ENCODE results near the gene TBC1D22B. TPM values are rescaled to one million over a fixed set of nuclear protein-coding genes. Genes with fewer than 3 reads are reported as not detected.

TBC1D22B gene
- total and polyA plus RNA-seq, 2 donors (not counting 3 experiments of a cell fraction or from before 2014, with no cell fraction given), result 13.1 to 13.6 TPM

DNA sequence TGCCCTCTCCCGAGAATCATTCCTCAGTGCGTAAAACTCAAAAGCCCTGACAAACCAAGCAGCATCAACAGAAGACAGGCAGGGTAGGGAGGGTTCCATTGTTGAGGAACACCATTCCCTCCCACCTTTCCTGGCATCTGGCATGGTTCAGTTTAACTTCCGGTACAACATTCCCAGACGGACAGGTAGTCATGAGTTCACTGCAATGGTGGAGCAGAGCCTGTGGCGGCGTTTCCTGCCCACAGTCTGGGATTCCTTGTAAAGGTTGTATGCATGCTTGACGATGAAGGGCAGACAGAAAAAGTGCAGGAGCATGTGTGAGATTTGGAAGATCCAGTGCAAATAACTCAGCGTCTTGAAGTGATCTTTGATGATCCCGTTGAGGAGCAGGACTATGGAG, 45.3 kb upstream of the TBC1D22B start:
- Histone ChIP-seq H3K4me3 (replicated peaks in 1 of 3; ENCODE audit: insufficient read depth in 1 of 3, low read depth in 1 of 3, low read length in 3 of 3) (no peak overlapping the region), H3K4me1 (ENCODE audit: control insufficient read depth, extremely low read depth, insufficient read depth, low read length) (no peaks in the 10 kb centered on the region), H3K27ac (ENCODE audit: insufficient read depth, low read depth, low read length) (no peak overlapping the region), H3K4me2 (ENCODE audit: insufficient read depth, low read length) (no peak overlapping the region), H3K36me3 (ENCODE audit: control insufficient read depth in 2 of 2, extremely low read depth in 1 of 2, insufficient read depth in 2 of 2, low read length in 2 of 2) (no peaks in the 10 kb centered on the region), H3K9ac (replicated peaks; ENCODE audit: extremely low read depth, insufficient read depth, low read length) (no peak overlapping the region), H3K79me2 (ENCODE audit: control insufficient read depth, insufficient read depth, low read length) (no peaks in the 10 kb centered on the region), H2AFZ (ENCODE audit: low read depth, low read length) (no peak overlapping the region), H3K9me3 (replicated peaks; ENCODE audit: control insufficient read depth, insufficient read depth, low read length) (no peaks in the 10 kb centered on the region), H3K27me3 (ENCODE audit: control insufficient read depth in 2 of 2, insufficient read depth in 2 of 2, low read length in 2 of 2) (peaks cover 7 to 9% of the 10 kb centered on the region in 2 experiments), H4K20me1 (replicated peaks; ENCODE audit: control insufficient read depth, extremely low read depth, insufficient read depth, low read length) (no peaks in the 10 kb centered on the region), H3K9me1 (replicated peaks; ENCODE audit: control insufficient read depth, extremely low read depth, insufficient read depth, low read length) (no peaks in the 10 kb centered on the region)
- dilution Hi-C loops (cut with MboI; ENCODE audit: extremely low pct_ligation_motif_present, low sequenced_read_pairs), result no loop called here
- DNase-seq (ENCODE audit: low read depth, low spot score), result no peak
- BruUV-seq (replicated peaks), result no TSS peak
- TF ChIP-seq POLR2AphosphoS5 (IDR thresholded peaks at IDR 0.05; ENCODE audit: insufficient read depth, low read depth, low read length) (no peak), MYC (IDR thresholded peaks at IDR 0.05; ENCODE audit: low read depth, low read length) (no peak), EZH2 (IDR thresholded peaks at IDR 0.05; ENCODE audit: borderline replicate concordance, low read depth, low read length, severe bottlenecking) (no peak), JUN (IDR thresholded peaks at IDR 0.05; ENCODE audit: borderline replicate concordance, insufficient read depth, insufficient read length, low read depth) (no peak), POLR2A (IDR thresholded peaks at IDR 0.05; ENCODE audit: low read depth, low read length) (no peak), GATA2 (IDR thresholded peaks at IDR 0.05; ENCODE audit: insufficient read depth, insufficient read length, low read depth, low read length) (no peak), FOS (IDR thresholded peaks at IDR 0.05; ENCODE audit: borderline replicate concordance, insufficient read depth, low read length) (no peak)
- TF ChIP-seq, protein P1, sequence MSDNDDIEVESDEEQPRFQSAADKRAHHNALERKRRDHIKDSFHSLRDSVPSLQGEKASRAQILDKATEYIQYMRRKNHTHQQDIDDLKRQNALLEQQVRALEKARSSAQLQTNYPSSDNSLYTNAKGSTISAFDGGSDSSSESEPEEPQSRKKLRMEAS (IDR thresholded peaks at IDR 0.05; ENCODE audit: insufficient read depth, insufficient read length), result no peak
- TF ChIP-seq, protein P2, sequence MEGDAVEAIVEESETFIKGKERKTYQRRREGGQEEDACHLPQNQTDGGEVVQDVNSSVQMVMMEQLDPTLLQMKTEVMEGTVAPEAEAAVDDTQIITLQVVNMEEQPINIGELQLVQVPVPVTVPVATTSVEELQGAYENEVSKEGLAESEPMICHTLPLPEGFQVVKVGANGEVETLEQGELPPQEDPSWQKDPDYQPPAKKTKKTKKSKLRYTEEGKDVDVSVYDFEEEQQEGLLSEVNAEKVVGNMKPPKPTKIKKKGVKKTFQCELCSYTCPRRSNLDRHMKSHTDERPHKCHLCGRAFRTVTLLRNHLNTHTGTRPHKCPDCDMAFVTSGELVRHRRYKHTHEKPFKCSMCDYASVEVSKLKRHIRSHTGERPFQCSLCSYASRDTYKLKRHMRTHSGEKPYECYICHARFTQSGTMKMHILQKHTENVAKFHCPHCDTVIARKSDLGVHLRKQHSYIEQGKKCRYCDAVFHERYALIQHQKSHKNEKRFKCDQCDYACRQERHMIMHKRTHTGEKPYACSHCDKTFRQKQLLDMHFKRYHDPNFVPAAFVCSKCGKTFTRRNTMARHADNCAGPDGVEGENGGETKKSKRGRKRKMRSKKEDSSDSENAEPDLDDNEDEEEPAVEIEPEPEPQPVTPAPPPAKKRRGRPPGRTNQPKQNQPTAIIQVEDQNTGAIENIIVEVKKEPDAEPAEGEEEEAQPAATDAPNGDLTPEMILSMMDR (IDR thresholded peaks at IDR 0.05; ENCODE audit: extremely low read depth in 1 of 2, insufficient read depth in 1 of 2, low read depth in 1 of 2, low read length in 2 of 2), result no peak
- intact Hi-C loops (cut with micrococcal nuclease), result no loop called here
- ChIA-PET POLR2A (no interaction called here), CTCF (interaction anchor here (0.5 to 12.5 kb wide), 5 partner anchors 40 to 190 kb away, joined by 3 to 330 read pairs (median 4); no protein-coding TSS in a partner anchor)
- FAIRE-seq, result no peak

Measured in endothelial cell of umbilical vein (primary cell).